HepG2 (cell line): Measurements from ENCODE around the gene ETV1.
"Not testable (repeated sequence)": the region's sequence is repeated elsewhere in the genome, so short reads cannot be mapped to it uniquely, and the experiment has no call there.

Source experiments
- ARNTL ChIP-seq: sonication (generic); formaldehyde crosslinking; IDR thresholded peaks from 2 replicates; pipeline ENCODE4 v1.4.0; 2020; ENCODE audit warnings: mild to moderate bottlenecking, missing genetic modification reagents
- EP300 ChIP-seq, 3 experiments: sonication (generic) in 1 of 3; formaldehyde crosslinking in 1 of 3; IDR thresholded peaks; 2 replicates each; pipeline versions ENCODE4 v1.5.1 to v1.6.1; 2011 to 2020; ENCODE audit warnings: low read depth in 2 of 3, low read length in 2 of 3, borderline replicate concordance in 1 of 3, improper control_type of control experiment in 1 of 3, mild to moderate bottlenecking in 1 of 3, missing genetic modification reagents in 1 of 3, moderate library complexity in 1 of 3
- JUNB ChIP-seq: sonication (generic); formaldehyde crosslinking; IDR thresholded peaks from 2 replicates; pipeline ENCODE4 v1.8.0; 2022; ENCODE audit warnings: missing genetic modification reagents, mild to moderate bottlenecking, borderline replicate concordance
- RAD21 ChIP-seq: fragments of 450-650 bp; formaldehyde crosslinking; IDR thresholded peaks from 2 replicates; pipeline ENCODE4 v1.5.0; 2020; ENCODE audit warnings: mild to moderate bottlenecking
- ZNF282 ChIP-seq: fragments of 450-650 bp; IDR thresholded peaks from 2 replicates; pipeline ENCODE4 v1.6.1; 2018; ENCODE audit not compliant: partially characterized antibody
- ZNF503 ChIP-seq: sonication (generic); formaldehyde crosslinking; IDR thresholded peaks from 2 replicates; pipeline ENCODE4 v1.4.0; 2020; ENCODE audit warnings: missing genetic modification reagents
- ZNF530 ChIP-seq: sonication (generic); formaldehyde crosslinking; IDR thresholded peaks from 2 replicates; pipeline ENCODE4 v1.5.0; 2020; ENCODE audit warnings: low read depth, mild to moderate bottlenecking, missing genetic modification reagents
- ZNF777 ChIP-seq: sonication (generic); formaldehyde crosslinking; IDR thresholded peaks from 2 replicates; pipeline ENCODE4 v1.4.0; 2020; ENCODE audit warnings: missing genetic modification reagents
- TF ChIP-seq, protein P1 (sequence below): sonication (generic); formaldehyde crosslinking; IDR thresholded peaks from 2 replicates; pipeline ENCODE4 v1.4.0; 2020; ENCODE audit warnings: missing genetic modification reagents
- TF ChIP-seq, protein P2 (sequence below): sonication (generic); formaldehyde crosslinking; IDR thresholded peaks from 2 replicates; pipeline ENCODE4 v1.5.0; 2020; ENCODE audit warnings: mild to moderate bottlenecking, missing genetic modification reagents, moderate library complexity
- TF ChIP-seq, protein P3 (sequence below): sonication (generic); formaldehyde crosslinking; IDR thresholded peaks from 2 replicates; pipeline ENCODE4 v1.4.0; 2020; ENCODE audit warnings: missing genetic modification reagents

DNA sequence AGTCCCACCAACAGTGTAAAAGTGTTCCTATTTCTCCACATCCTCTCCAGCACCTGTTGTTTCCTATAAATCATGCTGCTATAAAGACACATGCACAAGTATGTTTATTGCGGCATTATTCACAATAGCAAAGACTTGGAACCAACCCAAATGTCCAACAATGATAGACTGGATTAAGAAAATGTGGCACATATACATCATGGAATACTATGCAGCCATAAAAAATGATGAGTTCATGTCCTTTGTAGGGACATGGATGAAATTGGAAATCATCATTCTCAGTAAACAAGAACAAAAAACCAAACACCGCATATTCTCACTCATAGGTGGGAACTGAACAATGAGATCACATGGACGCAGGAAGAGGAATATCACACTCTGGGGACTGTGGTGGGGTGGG is 71.1 kb downstream of the ETV1 start:
- not testable (repeated sequence) for TF ChIP-seq EP300 (IDR thresholded peaks at IDR 0.05; ENCODE audit: low read depth in 2 of 2, low read length in 2 of 2); EP300 (CRISPR knock-in tag; IDR thresholded peaks at IDR 0.05; ENCODE audit: borderline replicate concordance); ZNF777 (CRISPR knock-in tag); ZNF503; RAD21 (CRISPR knock-in tag); ARNTL; ZNF282; JUNB (CRISPR knock-in tag); ZNF530 (CRISPR knock-in tag)
- TF ChIP-seq, protein P1, sequence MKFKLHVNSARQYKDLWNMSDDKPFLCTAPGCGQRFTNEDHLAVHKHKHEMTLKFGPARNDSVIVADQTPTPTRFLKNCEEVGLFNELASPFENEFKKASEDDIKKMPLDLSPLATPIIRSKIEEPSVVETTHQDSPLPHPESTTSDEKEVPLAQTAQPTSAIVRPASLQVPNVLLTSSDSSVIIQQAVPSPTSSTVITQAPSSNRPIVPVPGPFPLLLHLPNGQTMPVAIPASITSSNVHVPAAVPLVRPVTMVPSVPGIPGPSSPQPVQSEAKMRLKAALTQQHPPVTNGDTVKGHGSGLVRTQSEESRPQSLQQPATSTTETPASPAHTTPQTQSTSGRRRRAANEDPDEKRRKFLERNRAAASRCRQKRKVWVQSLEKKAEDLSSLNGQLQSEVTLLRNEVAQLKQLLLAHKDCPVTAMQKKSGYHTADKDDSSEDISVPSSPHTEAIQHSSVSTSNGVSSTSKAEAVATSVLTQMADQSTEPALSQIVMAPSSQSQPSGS (CRISPR knock-in tag): not testable (repeated sequence)
- TF ChIP-seq, protein P2, sequence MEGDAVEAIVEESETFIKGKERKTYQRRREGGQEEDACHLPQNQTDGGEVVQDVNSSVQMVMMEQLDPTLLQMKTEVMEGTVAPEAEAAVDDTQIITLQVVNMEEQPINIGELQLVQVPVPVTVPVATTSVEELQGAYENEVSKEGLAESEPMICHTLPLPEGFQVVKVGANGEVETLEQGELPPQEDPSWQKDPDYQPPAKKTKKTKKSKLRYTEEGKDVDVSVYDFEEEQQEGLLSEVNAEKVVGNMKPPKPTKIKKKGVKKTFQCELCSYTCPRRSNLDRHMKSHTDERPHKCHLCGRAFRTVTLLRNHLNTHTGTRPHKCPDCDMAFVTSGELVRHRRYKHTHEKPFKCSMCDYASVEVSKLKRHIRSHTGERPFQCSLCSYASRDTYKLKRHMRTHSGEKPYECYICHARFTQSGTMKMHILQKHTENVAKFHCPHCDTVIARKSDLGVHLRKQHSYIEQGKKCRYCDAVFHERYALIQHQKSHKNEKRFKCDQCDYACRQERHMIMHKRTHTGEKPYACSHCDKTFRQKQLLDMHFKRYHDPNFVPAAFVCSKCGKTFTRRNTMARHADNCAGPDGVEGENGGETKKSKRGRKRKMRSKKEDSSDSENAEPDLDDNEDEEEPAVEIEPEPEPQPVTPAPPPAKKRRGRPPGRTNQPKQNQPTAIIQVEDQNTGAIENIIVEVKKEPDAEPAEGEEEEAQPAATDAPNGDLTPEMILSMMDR (CRISPR knock-in tag): not testable (repeated sequence)
- TF ChIP-seq, protein P3, sequence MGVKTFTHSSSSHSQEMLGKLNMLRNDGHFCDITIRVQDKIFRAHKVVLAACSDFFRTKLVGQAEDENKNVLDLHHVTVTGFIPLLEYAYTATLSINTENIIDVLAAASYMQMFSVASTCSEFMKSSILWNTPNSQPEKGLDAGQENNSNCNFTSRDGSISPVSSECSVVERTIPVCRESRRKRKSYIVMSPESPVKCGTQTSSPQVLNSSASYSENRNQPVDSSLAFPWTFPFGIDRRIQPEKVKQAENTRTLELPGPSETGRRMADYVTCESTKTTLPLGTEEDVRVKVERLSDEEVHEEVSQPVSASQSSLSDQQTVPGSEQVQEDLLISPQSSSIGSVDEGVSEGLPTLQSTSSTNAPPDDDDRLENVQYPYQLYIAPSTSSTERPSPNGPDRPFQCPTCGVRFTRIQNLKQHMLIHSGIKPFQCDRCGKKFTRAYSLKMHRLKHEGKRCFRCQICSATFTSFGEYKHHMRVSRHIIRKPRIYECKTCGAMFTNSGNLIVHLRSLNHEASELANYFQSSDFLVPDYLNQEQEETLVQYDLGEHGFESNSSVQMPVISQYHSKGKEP (CRISPR knock-in tag): not testable (repeated sequence)
